Activated CD8-positive, alpha-beta memory T cell treated with anti-CD3 and anti-CD28 coated beads for 1 hour (primary cell): ENCODE data around the gene GOSR2.
"Not testable (repeated sequence)": the region's sequence is repeated elsewhere in the genome, so short reads cannot be mapped to it uniquely, and the experiment has no call there.

Source experiments
- DNase-seq, 2 donors: peaks; one replicate each; pipeline ENCODE4 v3.0.0-alpha.2; 2020; ENCODE audit warnings: low read depth in 1 of 2; ENCODE audit errors: extremely low read depth in 1 of 2

Gene GOSR2

DNA sequence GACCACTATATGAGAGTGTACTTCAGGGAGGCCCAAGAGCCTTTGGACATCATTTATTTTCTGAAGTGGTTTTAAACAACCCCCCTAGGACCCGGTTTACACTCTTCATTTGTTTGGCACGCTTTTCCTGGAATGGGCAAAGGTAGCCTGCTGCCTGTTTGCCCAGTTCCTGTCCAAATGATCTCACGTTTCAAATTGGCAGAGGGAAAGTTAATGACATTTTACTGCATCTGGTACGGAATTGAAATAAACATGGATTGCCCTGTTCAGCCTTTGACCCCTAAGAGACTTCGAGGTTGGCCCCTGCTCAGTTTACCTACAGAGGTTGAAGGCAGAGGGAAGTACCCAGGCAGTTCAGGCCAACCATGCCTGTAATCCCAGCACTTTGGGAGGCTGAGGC is 61.9 kb downstream of the GOSR2 start:
- no peak for DNase-seq

- no peak for DNase-seq
Measured at GRCh38 chr17:46986366-46986765, 63.4 kb downstream of the GOSR2 start.

DNA sequence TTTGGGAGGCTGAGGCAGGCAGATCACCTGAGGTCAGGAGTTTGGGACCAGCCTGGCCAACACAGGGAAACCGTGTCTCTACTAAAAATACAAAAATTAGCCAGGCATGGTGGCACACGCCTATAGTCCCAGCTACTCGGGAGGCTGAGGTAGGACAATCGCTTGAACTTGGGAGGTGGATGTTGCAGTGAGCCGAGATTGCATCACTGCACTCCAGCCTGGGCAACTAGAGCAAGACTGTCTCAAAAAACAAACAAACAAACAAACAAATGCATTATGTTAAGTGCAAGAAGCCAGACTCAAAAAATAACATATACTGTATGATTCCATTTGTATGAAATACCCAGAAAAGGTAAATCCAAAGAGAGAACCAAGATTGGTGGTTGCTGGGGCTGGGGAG is 65.0 kb downstream of the GOSR2 start:
- DNase-seq: not testable (repeated sequence)

DNA sequence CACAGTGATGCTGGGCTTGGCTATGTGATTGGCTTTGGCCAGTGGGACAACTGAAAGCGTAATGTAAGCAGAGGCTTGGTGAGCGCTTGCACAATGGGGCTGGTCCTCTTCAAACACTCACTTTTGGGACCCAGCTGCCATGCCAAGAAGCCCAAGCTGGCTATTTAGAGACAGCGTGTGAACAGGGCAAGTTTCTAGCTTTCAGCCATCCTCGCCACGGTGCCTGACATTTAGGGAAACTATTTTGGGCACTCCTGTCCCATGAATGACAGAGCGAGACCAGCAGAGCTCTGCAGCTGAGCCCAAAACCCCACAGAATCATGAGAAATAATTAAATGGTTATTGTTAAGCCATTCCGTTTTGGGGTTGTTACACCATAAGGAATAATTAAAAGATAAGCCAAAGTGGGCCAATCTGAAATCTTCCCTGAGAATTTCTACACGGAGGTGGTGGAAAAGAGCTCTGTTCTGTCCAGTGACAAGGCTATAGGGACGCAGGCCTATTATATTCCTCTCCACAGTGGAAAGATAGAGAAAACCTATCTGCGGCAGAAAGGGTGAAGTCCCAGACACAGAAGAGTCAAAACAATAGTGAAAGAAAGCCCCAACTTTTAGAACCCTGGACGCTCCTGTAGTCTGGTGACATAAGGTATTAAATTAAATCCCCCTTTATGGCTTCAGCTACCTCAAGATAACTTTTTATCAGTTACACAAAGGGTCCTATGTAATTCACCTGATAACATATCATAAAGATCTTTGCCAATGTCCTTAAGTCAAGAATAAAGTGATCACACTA is 66.9 kb downstream of the GOSR2 start:
- DNase-seq: no peak

- DNase-seq: no peak
Measured at GRCh38 chr17:46991617-46992016, 68.7 kb downstream of the GOSR2 start.
